ENCODE results near the gene LYPLAL1.
"Not testable (repeated sequence)": the region's sequence is repeated elsewhere in the genome, so short reads cannot be mapped to it uniquely, and the experiment has no call there.

GRCh38 chr1:219195833-219196232 lies 22.2 kb downstream of the LYPLAL1 start:
- not testable (repeated sequence) for TF ChIP-seq CTCF, POLR2A (IDR thresholded peaks at IDR 0.05)

Measured in heart left ventricle (tissue), 13 donors.